GM21723 (cell line): ENCODE data around the gene RBM45.
A peak's percentile ranks its signal among the peaks of the same experiment; 100 is the strongest.
"Not testable (repeated sequence)": the region's sequence is repeated elsewhere in the genome, so short reads cannot be mapped to it uniquely, and the experiment has no call there.

ENCODE experiments used
- ATAC-seq: cut with Tn5 transposase; IDR thresholded peaks from one replicate; pipeline ENCODE4 v1.9.1; 2021; ENCODE audit warnings: mild to moderate bottlenecking, moderate library complexity; ENCODE audit not compliant: unreplicated experiment

Gene RBM45

DNA sequence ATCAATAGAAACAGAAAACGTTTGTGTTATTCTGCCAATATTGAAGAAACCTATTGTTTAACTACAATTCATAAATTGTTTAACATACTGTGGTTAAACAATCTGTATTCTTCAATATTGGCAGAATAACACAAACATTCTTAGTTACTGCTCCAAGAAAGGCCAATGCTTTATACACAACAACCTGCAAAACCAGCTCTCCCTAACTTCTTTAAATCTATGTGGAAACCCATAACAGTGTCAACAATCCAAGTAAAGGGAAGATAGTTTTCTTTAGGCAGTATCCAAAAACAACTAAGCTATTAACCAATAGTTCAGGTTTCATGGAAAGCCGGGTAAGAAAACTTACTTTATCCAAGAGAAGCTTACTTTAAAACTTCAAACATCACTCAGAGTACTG, 6.2 kb upstream of the RBM45 start:
- no peak for ATAC-seq

- no peak for ATAC-seq
These were observed 4.1 kb upstream of the RBM45 start for GRCh38 chr2:178108176-178108575.

DNA sequence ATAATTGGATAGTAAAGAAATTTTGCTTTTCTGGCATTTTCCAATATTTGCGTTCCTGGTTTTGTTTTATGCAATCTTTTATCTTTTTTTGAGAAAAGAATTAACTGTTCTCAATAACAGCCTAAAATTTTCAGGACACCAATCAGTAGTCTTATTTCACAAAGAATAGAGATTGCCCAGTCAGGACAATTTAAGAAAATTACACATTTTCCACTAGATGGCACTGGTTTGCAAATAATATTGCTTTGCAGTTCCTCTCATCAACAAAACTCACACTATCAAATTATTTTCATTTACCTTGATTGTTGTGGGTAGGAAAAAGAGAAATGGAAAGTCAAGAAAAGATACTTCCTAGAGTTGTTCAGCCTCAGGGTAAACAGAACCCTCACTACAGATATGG, 2.4 kb upstream of the RBM45 start:
- ATAC-seq: no peak

DNA sequence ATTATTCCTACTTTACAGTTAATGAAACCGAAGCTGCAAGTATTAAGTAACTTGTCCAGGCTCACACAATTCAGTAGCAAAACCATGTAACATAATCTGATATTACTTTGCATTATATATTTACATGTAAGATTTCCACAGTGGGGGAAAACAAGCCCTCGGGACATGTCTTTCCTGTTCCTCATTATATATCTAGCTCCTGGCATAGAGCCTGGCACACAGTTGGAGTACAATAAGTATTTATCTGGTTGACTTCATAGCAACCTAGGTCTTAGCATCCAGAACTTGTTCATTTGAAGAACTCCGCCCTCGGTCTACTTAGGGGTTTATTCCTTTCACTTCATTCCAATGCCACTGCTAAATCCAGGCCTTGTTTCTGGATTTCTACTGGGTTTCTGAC, 1.6 kb upstream of the RBM45 start:
- ATAC-seq: no peak

DNA sequence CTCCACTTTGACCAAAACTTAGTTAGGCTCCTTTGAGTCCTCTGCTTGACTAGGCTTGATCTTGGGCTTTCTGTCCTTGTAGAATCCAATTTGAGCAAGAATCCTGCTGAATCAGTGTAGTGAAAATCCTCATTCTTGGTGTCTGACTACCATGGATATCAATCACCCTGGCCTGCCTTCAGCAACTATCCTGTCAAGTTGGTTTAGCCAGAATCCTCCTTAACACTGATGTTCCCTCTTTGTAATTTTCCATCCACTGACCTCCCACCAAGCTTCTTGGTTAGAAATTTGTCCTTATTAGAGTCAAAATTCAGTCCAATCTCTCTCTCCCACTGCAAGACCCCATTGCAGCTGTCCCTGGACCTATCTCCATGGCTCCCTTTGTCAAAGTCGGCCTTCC, 494 bp upstream of the RBM45 start:
- ATAC-seq: no peak

- ATAC-seq: peak; percentile 61
These were observed 2.2 kb downstream of the RBM45 start for GRCh38 chr2:178114462-178114861.

- ATAC-seq: no peak
These were observed 3.0 kb downstream of the RBM45 start for GRCh38 chr2:178115271-178115670.

- no peak for ATAC-seq
These were observed 5.5 kb downstream of the RBM45 start for GRCh38 chr2:178117725-178118124.

GRCh38 chr2:178119179-178119922, 7.1 kb downstream of the RBM45 start:
- ATAC-seq: no peak

- ATAC-seq: no peak
These were observed 10.9 kb downstream of the RBM45 start for GRCh38 chr2:178123163-178123562.

DNA sequence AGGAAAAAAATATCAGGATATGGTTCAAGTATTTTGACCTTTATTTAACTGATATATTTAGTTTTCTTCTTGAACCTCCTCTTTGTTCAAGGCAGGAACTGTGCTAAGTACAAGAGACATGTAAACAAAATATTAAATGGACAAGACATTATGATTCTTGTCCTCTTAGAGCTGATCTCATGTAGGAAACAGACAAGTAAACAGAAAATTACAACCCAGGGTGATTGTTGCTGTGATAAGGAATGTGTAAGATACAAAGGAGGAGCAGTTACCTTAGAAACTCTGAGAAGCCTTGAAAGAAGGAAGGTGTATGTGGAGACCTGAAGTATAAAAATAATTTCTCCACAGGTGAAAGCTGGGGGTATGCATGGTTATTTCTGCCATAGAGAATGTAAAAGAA, 12.9 kb downstream of the RBM45 start:
- ATAC-seq: no peak

DNA sequence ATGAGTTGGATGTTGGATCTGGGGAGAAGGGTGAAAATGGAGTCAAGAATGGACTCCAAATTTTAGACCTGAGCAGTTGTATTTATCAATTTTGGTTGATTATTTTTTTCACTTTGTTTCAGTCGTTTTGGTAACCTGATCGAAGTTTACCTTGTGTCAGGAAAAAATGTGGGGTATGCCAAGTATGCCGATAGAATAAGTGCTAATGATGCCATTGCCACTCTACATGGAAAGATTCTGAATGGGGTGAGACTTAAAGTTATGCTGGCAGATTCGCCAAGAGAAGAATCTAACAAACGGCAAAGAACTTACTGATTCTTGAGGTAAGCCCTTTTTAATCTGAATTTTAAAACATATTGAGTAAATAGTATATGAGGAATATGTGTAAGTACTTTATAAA, 13.6 kb downstream of the RBM45 start:
- ATAC-seq: no peak

- ATAC-seq: no peak
These were observed 16.8 kb downstream of the RBM45 start for GRCh38 chr2:178128836-178129630.

GRCh38 chr2:178136321-178137025, 24.2 kb downstream of the RBM45 start:
- ATAC-seq: no peak

GRCh38 chr2:178142274-178143065, 30.2 kb downstream of the RBM45 start:
- ATAC-seq: no peak

DNA sequence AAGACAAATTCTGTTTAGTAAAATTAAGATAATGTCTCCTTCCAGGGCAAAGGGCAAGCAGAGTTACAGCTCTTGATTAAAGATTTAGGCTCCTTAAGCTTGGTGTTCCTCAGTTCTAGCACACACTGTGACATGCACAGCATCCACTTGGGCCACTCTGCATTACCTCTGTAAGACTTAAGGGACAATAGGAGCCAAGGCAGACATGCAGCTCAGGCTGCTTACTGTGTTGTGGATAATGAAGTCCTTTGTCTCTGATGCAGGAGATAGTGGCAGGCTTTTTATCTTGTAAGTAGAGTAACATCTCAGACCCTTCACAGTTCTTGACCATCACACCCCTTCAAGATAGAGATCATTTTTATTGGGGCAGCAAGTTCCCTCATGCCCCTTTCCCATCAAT, 31.2 kb downstream of the RBM45 start:
- no peak for ATAC-seq

DNA sequence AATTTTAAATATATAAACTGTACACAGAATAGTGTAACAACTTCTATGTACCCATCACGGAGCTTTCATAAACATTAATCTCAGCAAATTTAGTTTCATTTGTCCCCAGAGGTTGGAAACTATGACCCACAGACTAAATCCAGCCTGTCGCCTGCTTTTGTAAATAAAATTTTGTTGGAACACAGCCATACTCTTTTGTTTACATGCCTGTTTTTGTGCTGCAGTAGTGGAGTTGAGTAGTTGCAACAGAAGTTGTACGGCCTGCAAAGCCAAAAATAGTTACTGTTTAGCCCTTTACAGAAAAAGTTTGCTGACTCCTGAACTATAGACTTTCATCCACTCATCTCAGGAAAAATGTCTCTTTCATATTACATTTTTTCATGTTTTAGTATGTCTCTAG, 39.8 kb downstream of the RBM45 start:
- no peak for ATAC-seq

DNA sequence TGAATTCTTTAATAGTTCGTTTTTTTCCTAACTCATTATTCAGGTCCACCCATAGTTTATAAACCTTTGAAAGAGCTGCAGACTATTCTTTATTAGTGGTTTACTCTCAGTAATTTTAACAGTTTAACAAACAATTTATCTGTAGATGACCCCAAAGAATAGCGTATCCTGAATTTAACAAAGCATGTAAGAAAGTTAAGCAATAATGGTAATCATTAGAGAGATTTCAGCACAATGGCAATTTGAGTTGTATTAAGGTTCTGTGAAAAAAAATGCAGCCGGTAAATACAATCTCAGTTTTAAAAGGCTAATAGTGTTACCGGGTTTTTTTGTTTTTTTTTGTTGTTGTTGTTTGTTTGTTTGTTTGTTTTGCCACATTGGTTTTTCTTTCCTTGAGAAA, 40.3 kb downstream of the RBM45 start:
- no peak for ATAC-seq

- no peak for ATAC-seq
These were observed 40.7 kb downstream of the RBM45 start for GRCh38 chr2:178152977-178153376.

DNA sequence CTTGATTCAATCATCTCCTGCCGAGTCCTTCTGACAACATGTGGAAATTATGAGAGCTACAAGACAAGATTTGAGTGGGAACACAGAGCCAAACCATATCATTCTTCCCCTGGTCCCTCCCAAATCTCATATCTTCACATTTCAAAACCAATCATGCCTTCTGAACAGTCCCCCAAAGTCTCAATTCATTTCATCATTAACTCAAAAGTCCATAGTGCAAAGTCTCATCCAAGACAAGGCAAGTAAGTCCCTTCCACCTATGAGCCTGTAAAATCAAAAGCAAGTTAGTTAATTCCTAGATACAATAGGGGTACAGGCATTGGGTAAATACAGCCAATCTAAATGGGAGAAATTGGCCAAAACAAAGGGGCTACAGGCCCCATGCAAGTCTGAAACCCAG, 41.6 kb downstream of the RBM45 start:
- not testable (repeated sequence) for ATAC-seq

DNA sequence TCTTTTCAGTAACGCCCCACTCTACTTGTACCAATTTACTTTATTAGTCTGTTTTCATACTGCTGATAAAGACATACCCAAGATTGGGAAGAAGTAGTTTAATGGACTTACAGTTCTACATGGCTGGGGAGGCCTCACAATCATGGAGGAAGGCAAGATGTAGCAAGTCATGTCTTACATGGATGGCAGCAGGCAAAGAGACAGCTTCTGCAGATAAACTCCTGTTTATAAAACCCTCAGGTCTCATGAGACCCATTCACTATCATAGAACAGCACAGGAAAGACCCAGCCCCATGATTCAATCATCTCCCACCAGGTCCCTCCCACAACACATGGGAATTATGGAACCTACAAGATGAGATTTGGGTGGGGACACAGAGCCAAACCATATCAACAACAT, 43.3 kb downstream of the RBM45 start:
- ATAC-seq: no peak
